Measurements from ENCODE around the gene WTIP. TPM values are rescaled to one million over a fixed set of nuclear protein-coding genes. Genes with fewer than 3 reads are reported as not detected.

The WTIP gene
- total and polyA plus RNA-seq, 2 donors (not counting 3 experiments of a cell fraction or from before 2014, with no cell fraction given) = 22.4 to 25.7 TPM

DNA sequence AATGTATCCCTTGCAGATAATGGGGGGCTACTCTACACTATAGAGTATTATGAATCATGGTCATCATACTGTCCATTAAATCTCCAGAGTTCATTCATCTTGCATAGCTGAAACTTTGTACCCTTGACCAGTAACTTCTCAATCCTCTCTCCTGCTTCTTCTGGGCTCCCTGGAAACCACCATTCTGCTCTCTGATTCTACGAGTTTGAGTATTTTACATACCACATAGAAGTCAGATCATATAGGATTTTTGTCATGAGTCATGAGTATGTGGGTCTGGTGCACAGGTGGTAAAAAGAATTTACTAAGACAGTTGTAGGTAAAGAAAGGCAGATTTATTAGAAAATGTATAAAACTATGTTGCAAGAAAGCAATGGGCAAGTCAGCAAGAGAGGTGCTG is 41.9 kb downstream of the WTIP start:
- TF ChIP-seq, protein P1, sequence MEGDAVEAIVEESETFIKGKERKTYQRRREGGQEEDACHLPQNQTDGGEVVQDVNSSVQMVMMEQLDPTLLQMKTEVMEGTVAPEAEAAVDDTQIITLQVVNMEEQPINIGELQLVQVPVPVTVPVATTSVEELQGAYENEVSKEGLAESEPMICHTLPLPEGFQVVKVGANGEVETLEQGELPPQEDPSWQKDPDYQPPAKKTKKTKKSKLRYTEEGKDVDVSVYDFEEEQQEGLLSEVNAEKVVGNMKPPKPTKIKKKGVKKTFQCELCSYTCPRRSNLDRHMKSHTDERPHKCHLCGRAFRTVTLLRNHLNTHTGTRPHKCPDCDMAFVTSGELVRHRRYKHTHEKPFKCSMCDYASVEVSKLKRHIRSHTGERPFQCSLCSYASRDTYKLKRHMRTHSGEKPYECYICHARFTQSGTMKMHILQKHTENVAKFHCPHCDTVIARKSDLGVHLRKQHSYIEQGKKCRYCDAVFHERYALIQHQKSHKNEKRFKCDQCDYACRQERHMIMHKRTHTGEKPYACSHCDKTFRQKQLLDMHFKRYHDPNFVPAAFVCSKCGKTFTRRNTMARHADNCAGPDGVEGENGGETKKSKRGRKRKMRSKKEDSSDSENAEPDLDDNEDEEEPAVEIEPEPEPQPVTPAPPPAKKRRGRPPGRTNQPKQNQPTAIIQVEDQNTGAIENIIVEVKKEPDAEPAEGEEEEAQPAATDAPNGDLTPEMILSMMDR (IDR thresholded peaks at IDR 0.05; ENCODE audit: extremely low read depth in 1 of 2, insufficient read depth in 1 of 2, low read depth in 1 of 2, low read length in 2 of 2) = no peak
- TF ChIP-seq JUN (IDR thresholded peaks at IDR 0.05; ENCODE audit: borderline replicate concordance, insufficient read depth, insufficient read length, low read depth) = no peak
- no peak for TF ChIP-seq POLR2A (IDR thresholded peaks at IDR 0.05; ENCODE audit: low read depth, low read length)
- TF ChIP-seq EZH2 (IDR thresholded peaks at IDR 0.05; ENCODE audit: borderline replicate concordance, low read depth, low read length, severe bottlenecking) = no peak
- TF ChIP-seq POLR2AphosphoS5 (IDR thresholded peaks at IDR 0.05; ENCODE audit: insufficient read depth, low read depth, low read length) = no peak
- TF ChIP-seq, protein P2, sequence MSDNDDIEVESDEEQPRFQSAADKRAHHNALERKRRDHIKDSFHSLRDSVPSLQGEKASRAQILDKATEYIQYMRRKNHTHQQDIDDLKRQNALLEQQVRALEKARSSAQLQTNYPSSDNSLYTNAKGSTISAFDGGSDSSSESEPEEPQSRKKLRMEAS (IDR thresholded peaks at IDR 0.05; ENCODE audit: insufficient read depth, insufficient read length) = no peak
- no peak for TF ChIP-seq MYC (IDR thresholded peaks at IDR 0.05; ENCODE audit: low read depth, low read length)
- no peak for TF ChIP-seq FOS (IDR thresholded peaks at IDR 0.05; ENCODE audit: borderline replicate concordance, insufficient read depth, low read length)
- no peak for TF ChIP-seq GATA2 (IDR thresholded peaks at IDR 0.05; ENCODE audit: insufficient read depth, insufficient read length, low read depth, low read length)
- intact Hi-C loops (cut with micrococcal nuclease) (no loop called here), dilution Hi-C loops (cut with MboI; ENCODE audit: extremely low pct_ligation_motif_present, low sequenced_read_pairs) (no loop called here)
- POLR2A ChIA-PET = no interaction called here
- Histone ChIP-seq H4K20me1 (replicated peaks; ENCODE audit: control insufficient read depth, extremely low read depth, insufficient read depth, low read length) (no peaks in the 10 kb centered on the region), H3K9me1 (replicated peaks; ENCODE audit: control insufficient read depth, extremely low read depth, insufficient read depth, low read length) (no peaks in the 10 kb centered on the region), H2AFZ (ENCODE audit: low read depth, low read length) (no peak overlapping the region), H3K4me2 (ENCODE audit: insufficient read depth, low read length) (no peak overlapping the region), H3K9ac (replicated peaks; ENCODE audit: extremely low read depth, insufficient read depth, low read length) (no peak overlapping the region), H3K4me1 (ENCODE audit: control insufficient read depth, extremely low read depth, insufficient read depth, low read length) (no peaks in the 10 kb centered on the region), H3K27me3 (ENCODE audit: control insufficient read depth in 2 of 2, insufficient read depth in 2 of 2, low read length in 2 of 2) (peaks cover 0 to 4% of the 10 kb centered on the region in 2 experiments), H3K9me3 (replicated peaks; ENCODE audit: control insufficient read depth, insufficient read depth, low read length) (no peaks in the 10 kb centered on the region), H3K27ac (ENCODE audit: insufficient read depth, low read depth, low read length) (no peak overlapping the region), H3K79me2 (ENCODE audit: control insufficient read depth, insufficient read depth, low read length) (no peaks in the 10 kb centered on the region), H3K36me3 (ENCODE audit: control insufficient read depth in 2 of 2, extremely low read depth in 1 of 2, insufficient read depth in 2 of 2, low read length in 2 of 2) (no peaks in the 10 kb centered on the region), H3K4me3 (replicated peaks in 1 of 3; ENCODE audit: insufficient read depth in 1 of 3, low read depth in 1 of 3, low read length in 3 of 3) (no peak overlapping the region)
- DNase-seq (ENCODE audit: low read depth, low spot score) (no peak), FAIRE-seq (no peak)
- no TSS peak for BruUV-seq (replicated peaks)
- CTCF ChIA-PET = no interaction called here

Data from endothelial cell of umbilical vein (primary cell).